ENCODE measurements around the gene COX7A2L.

GRCh38 chr2:42348113-42348805 lies 12.8 kb downstream of the COX7A2L start:
- TF ChIP-seq CTCF (IDR thresholded peaks at IDR 0.05) (no peak), POLR2AphosphoS5 (IDR thresholded peaks at IDR 0.05; ENCODE audit: low read depth, low read length) (no peak), PBX3 (IDR thresholded peaks at IDR 0.05) (no peak), MXI1 (IDR thresholded peaks at IDR 0.05; ENCODE audit: low read depth, low read length) (no peak), EP300 (IDR thresholded peaks at IDR 0.05; ENCODE audit: borderline replicate concordance in 1 of 2, low read depth in 1 of 2, low read length in 1 of 2) (no peak), NFIC (IDR thresholded peaks at IDR 0.05; ENCODE audit: borderline replicate concordance) (no peak), GABPA (IDR thresholded peaks at IDR 0.05; ENCODE audit: low read depth) (no peak)
